Esophagus (tissue), 2 donors: Measurements from ENCODE around the gene NHSL1. TPM values are rescaled to one million over a fixed set of nuclear protein-coding genes. Genes with fewer than 3 reads are reported as not detected.

Source experiments
- H3K27ac ChIP-seq, 2 donors: one replicate each; pipeline ENCODE4 v1.5.1; 2013; ENCODE audit warnings: low read depth in 2 of 2, mild to moderate bottlenecking in 2 of 2, inconsistent platforms in 1 of 2, low read length in 1 of 2, moderate library complexity in 1 of 2
- H3K27me3 ChIP-seq, 2 donors: one replicate each; pipeline ENCODE4 v1.6.1; 2013; ENCODE audit warnings: low read length in 2 of 2, control low read depth in 1 of 2, mild to moderate bottlenecking in 1 of 2; ENCODE audit not compliant: insufficient read depth in 2 of 2, control insufficient read depth in 1 of 2
- H3K36me3 ChIP-seq, 2 donors: one replicate each; pipeline ENCODE4 v1.6.1; 2013; ENCODE audit warnings: low read length in 1 of 2; ENCODE audit not compliant: control insufficient read depth in 2 of 2, insufficient read depth in 2 of 2
- H3K4me1 ChIP-seq, 2 donors: one replicate each; pipeline ENCODE4 v1.6.1; 2013; ENCODE audit warnings: low read length in 1 of 2; ENCODE audit not compliant: control insufficient read depth in 2 of 2, insufficient read depth in 2 of 2
- H3K4me3 ChIP-seq, 2 donors: one replicate each; pipeline ENCODE4 v1.5.1; 2013; ENCODE audit warnings: low read length in 2 of 2, mild to moderate bottlenecking in 2 of 2, low read depth in 1 of 2, moderate library complexity in 1 of 2
- H3K9me3 ChIP-seq, 2 donors: one replicate each; pipeline ENCODE4 v1.6.1; 2013; ENCODE audit warnings: mild to moderate bottlenecking in 2 of 2, low read depth in 1 of 2, low read length in 1 of 2, moderate library complexity in 1 of 2; ENCODE audit not compliant: control insufficient read depth in 2 of 2, insufficient read depth in 1 of 2
- polyA plus RNA-seq, 2 donors: library from polyadenylated mRNA; stranded (reverse); fragments of 200-250 nt; gene quantifications; one replicate each; pipeline ENCODE4 v1.2.3, GENCODE V29; 2013
- donor health status: healthy with polysubstance abuse.
- donor health status: Bipolar disorder and iron deficiency.

NHSL1 gene
- polyA plus RNA-seq, 2 donors = 6.5 to 12.9 TPM

DNA sequence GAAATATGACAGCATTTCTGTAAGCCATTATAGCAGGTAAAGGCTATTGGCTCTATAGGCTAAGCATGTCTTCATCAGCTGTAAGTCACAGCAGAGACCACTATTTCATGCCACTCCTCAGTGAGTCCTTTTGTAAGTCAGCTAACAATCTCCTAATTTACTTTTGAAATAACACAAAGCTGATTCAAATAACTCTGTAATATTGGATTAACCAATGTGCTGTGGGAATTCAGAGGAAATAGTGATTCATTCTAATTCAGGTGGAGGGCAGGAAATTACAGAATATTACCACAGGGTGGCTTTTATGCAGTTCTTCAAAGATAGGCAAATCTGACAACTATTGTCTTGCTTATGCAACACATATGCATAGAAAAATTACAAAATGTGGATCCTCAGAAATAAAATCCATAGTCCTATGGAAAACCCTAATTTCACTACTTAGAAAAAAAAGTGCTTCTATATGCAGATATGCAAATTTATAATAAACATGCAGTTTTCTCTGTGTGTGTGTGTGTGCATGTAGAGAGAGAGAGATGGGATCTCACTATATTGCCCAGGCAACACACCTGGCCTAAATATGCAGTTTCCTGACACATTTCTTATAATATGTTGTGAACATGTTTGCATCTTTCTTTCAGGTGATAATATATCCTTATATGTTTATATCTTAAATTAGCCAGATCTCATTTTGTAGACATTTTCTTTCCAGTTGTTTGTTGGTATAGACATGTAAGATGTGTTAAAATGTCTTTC, 126.4 kb downstream of the NHSL1 start:
- no peak overlapping the region for H3K27ac ChIP-seq
- no peaks in the 10 kb centered on the region for H3K9me3 ChIP-seq
- no peaks in the 10 kb centered on the region for H3K36me3 ChIP-seq
- H3K4me1 ChIP-seq = no peaks in the 10 kb centered on the region
- no peaks in the 10 kb centered on the region for H3K27me3 ChIP-seq
- H3K4me3 ChIP-seq = no peak overlapping the region

Other genes starting within 250 kb of the NHSL1 start
- not detected for gene SMIM28, start 121.6 kb downstream of the NHSL1 start, polyA plus RNA-seq
- 10 to 100 TPM; 66.4 to 70.5 TPM for gene HEBP2, start 95.3 kb downstream of the NHSL1 start, polyA plus RNA-seq